HG02798 (cell line): ENCODE measurements around the gene BTAF1.

Source experiments
- ATAC-seq: cut with Tn5 transposase; IDR thresholded peaks from one replicate; pipeline ENCODE4 v1.9.1; 2021; ENCODE audit warnings: mild to moderate bottlenecking; ENCODE audit not compliant: unreplicated experiment, poor library complexity

BTAF1 gene

GRCh38 chr10:92038949-92039348, 115.4 kb downstream of the BTAF1 start:
- no peak for ATAC-seq

DNA sequence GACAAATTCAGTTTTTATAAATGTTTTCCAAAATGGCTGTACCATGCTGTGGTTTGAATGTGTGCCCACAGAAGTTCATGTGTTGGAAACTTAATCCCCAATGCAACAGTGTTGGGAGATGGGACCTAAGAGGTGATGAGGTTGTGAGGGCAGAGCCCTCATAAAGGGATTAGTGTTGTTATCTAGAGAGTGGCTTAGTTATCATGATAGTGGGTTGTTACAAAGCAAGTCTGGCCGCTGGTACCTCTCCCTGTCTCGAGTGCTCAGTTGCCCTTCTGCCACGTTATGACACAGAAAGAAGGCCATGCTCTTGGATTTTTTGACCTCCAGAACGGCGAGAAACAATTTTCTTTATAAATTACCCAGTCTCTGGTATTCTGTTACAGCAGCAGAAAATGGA, 119.0 kb downstream of the BTAF1 start:
- ATAC-seq: no peak

DNA sequence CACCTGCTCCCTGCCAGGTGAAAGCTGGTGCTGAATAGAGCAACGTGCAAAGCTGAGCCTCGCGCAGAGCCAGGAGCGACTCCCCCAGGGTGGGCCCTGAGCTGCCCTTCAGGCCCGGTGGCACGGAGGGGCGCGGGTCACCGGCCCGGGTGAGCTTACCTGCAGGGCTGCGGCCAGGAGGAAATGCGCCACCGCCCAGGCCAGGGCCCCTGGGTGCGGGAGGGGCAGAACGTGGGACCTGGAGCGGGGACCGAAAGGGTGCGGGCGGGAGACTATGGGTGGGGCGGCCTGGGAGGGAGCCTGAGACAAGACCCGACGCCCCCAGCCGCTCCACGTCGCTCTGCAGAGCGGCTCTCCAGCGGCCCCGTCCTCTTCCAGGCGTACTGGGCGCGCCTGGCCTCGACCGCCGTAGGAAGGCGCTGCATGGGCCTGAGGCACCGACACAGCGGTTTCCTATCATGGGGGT, 122.1 kb downstream of the BTAF1 start:
- ATAC-seq: no peak

GRCh38 chr10:92047215-92047614, 123.6 kb downstream of the BTAF1 start:
- no peak for ATAC-seq

DNA sequence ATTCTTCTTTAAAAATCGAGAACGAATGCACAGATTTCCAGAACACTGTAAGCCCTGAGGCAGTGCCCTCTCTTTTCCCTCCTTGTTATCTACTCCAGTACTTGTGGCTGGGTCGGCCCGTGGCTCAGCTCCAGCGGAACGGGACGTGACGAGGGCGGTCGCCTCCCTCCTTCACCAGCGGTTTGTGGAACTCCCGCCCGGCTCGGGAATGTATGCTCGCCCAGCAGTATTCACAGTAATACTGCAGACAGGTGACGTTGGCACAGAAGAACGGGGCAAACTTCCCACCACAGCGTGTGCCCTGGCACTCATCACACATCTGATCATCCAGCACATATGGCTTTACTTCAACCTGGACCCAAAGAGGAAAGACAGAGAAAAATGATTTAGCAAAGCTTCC, 128.5 kb downstream of the BTAF1 start:
- ATAC-seq: no peak

DNA sequence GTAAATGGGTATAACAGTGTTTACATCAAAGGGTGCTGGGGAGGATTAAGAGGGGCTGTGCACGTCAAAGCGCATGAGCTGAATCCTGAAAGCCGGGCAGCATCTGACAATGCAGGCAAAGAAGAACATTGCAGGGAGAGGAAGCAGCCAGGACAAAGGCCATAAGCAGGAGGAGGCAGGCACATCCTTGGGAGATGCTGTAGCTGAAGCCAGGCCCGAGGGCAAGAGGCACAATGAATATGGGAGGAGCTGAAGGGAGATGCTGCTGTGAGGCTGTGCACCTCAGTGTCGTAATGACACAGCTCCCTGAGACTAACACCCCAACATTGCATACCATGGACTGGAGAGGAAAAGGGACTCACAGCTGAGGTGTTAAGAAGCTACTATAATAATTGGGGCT, 129.2 kb downstream of the BTAF1 start:
- ATAC-seq: no peak

DNA sequence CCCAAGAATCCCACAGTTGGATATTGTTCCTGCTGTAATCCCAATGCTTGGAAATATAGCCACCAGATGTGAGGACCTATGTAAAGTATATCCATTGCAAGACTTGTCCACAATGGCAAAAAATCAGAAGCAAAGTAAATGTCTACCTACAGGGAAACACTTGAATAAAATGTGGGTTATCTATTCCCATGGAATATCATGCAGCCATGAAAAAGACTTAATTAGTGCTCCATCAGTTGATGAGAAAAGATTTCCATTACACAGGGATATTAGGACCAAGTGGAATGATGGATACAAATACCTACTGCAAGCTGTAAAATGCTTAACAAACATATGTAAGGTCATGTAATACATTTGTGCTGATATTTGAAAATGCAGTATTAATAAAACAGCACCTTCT, 131.2 kb downstream of the BTAF1 start:
- no peak for ATAC-seq

DNA sequence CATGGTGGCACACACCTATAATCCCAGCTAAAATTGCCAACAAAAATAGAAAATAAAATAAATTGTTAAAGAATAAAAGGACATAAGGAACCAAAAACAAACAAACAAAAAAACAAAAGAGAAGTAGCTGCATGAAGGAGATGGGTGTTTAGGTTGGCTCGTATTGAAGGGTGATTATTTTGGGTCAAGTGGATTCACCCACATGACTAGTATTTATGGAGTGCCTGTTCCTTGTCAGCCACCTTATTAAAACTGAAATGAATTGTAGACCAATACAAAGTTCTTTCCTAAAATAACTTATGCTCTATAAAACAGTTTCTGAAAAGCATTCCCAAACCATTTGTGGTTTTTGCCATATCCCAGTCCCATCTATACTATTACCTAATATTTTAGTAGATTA, 138.7 kb downstream of the BTAF1 start:
- no peak for ATAC-seq

- ATAC-seq: no peak
Measured at GRCh38 chr10:92064506-92064905, 140.9 kb downstream of the BTAF1 start.

DNA sequence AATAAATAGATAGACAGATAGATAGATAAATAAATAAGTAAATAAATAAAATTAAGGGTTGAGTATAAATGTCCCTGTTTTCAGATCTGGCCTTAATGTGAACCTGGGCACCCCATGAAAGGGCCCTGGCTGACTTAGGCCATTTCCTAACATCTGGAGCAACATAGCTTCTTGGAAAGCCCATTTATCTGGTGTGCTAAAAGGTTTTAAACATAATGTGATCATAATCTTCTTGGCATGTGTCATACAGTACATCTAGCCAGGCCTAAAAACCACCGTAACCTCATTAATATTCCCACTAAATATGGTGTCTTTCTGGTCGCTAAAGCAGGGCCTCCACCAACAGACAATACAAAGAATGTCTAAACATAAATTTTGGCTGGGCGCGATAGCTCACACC, 142.8 kb downstream of the BTAF1 start:
- no peak for ATAC-seq

DNA sequence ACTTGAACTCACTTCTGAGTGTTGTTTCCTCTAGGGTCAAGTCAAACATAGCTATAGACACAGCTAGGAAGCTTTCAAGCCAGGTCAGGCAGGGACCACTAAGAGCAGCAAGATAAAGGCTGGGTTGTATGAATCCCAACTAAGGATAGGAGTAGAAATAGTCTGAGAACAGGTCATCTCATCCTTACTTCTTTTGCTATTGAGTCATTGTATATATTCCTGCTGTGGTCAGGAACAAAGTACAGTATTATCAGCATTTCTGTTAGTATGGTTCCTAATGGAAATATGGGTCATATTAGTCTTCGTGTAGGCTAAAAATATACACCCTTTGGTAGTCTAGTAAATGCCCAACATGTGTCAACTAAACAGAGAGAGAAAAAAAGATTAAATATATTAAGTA, 145.3 kb downstream of the BTAF1 start:
- no peak for ATAC-seq

GRCh38 chr10:92074126-92074887, 150.7 kb downstream of the BTAF1 start:
- ATAC-seq: no peak

GRCh38 chr10:92075829-92076228, 152.3 kb downstream of the BTAF1 start:
- no peak for ATAC-seq

- ATAC-seq: no peak
Measured at GRCh38 chr10:92076722-92077121, 153.2 kb downstream of the BTAF1 start.

- ATAC-seq: no peak
Measured at GRCh38 chr10:92079003-92079402, 155.4 kb downstream of the BTAF1 start.
